Uterus (tissue), 4 donors: ENCODE data around the gene AGFG2. TPM values are rescaled to one million over a fixed set of nuclear protein-coding genes. Genes with fewer than 3 reads are reported as not detected.

ENCODE experiments used
- DNase-seq, 2 donors: peaks; one replicate each; pipeline ENCODE4 v3.0.0-alpha.2; 2019 to 2020
- H3K27ac ChIP-seq, 2 donors: fragments of 200-600 bp; sonication (generic); 1 replicate in 1 of 2; 2 replicates in 1 of 2; pipeline ENCODE4 v1.5.1; 2016 to 2018
- H3K27me3 ChIP-seq, 2 donors: fragments of 200-600 bp; sonication (generic); one replicate each; pipeline ENCODE4 v1.5.1; 2018 to 2019; ENCODE audit warnings: control low read depth in 1 of 2
- H3K36me3 ChIP-seq, 2 donors: fragments of 200-600 bp; sonication (generic); one replicate each; pipeline ENCODE4 v1.5.1; 2019; ENCODE audit warnings: control low read depth in 1 of 2
- H3K4me1 ChIP-seq, 2 donors: fragments of 200-600 bp; sonication (generic); one replicate each; pipeline ENCODE4 v1.5.1; 2018 to 2019; ENCODE audit warnings: control low read depth in 1 of 2
- H3K4me3 ChIP-seq, 2 donors: fragments of 200-600 bp; sonication (generic); 1 replicate in 1 of 2; 2 replicates in 1 of 2; pipeline ENCODE4 v1.5.1; 2018 to 2019; ENCODE audit warnings: mild to moderate bottlenecking in 1 of 2
- H3K9me3 ChIP-seq, 2 donors: fragments of 200-600 bp; sonication (generic); one replicate each; pipeline ENCODE4 v1.5.1; 2019; ENCODE audit warnings: control low read depth in 1 of 2
- CTCF ChIP-seq, 4 experiments: fragments of 200-600 bp in 2 of 4; fragments of 450-650 bp in 2 of 4; sonication (generic) in 2 of 4; IDR thresholded peaks; one replicate each; pipeline ENCODE4 v1.5.1; 2016 to 2019; ENCODE audit warnings: antibody characterized with exemption in 4 of 4, mild to moderate bottlenecking in 2 of 4, moderate library complexity in 1 of 4
- POLR2A ChIP-seq, 2 donors: fragments of 450-650 bp; IDR thresholded peaks; one replicate each; pipeline ENCODE4 v1.6.1; 2016; ENCODE audit warnings: antibody characterized with exemption in 2 of 2, mild to moderate bottlenecking in 1 of 2, moderate library complexity in 1 of 2
- intact Hi-C: fragments of 100-400 bp; cut with DNase I; formaldehyde crosslinking; loops from one replicate; pipeline ENCODE4 v1.15.1; 2023; ENCODE audit warnings: low total_unique reads
- total RNA-seq, 4 donors: library from RNA; depleted of rRNA in 3 of 4; stranded (reverse); fragments of >200 nt in 3 of 4; gene quantifications; one replicate each; pipeline versions ENCODE4 v1.1.0 to v1.2.4, GENCODE V29; 2014 to 2023
- donor health status: DM: yes; HTN: yes; CAD: no.

Gene AGFG2
- total RNA-seq, 4 donors from 2014 or later: 6.8 to 64.4 (median 20.4) TPM

GRCh38 chr7:100543586-100543985 is 4.6 kb downstream of the AGFG2 start:
- Histone ChIP-seq H3K27ac (peak overlapping the region; percentile 90 to 98), H3K9me3 (no peaks in the 10 kb centered on the region), H3K4me1 (peaks cover 28 to 30% of the 10 kb centered on the region in 2 donors), H3K36me3 (no peaks in the 10 kb centered on the region), H3K4me3 (no peak overlapping the region), H3K27me3 (no peaks in the 10 kb centered on the region)
- TF ChIP-seq POLR2A (IDR thresholded peaks at IDR 0.05) (no peak), CTCF (IDR thresholded peaks at IDR 0.05) (no peak)
- intact Hi-C loops: no loop called here
- no peak for DNase-seq

- intact Hi-C loops: no loop called here
- Histone ChIP-seq H3K27ac (peak overlapping the region; percentile 90 to 98), H3K27me3 (no peaks in the 10 kb centered on the region), H3K4me1 (peaks cover 30% of the 10 kb centered on the region in 2 donors), H3K4me3 (no peak overlapping the region), H3K9me3 (no peaks in the 10 kb centered on the region), H3K36me3 (no peaks in the 10 kb centered on the region)
- no peak for DNase-seq
- TF ChIP-seq CTCF (IDR thresholded peaks at IDR 0.05) (no peak), POLR2A (IDR thresholded peaks at IDR 0.05) (no peak)
Measured at GRCh38 chr7:100544386-100544785, 5.4 kb downstream of the AGFG2 start.

- H3K4me3 ChIP-seq: no peak overlapping the region
- TF ChIP-seq CTCF (IDR thresholded peaks at IDR 0.05) (no peak), POLR2A (IDR thresholded peaks at IDR 0.05) (peak in 1 of 2 donors; percentile 69)
- no peaks in the 10 kb centered on the region for H3K27me3 ChIP-seq
- H3K36me3 ChIP-seq: no peaks in the 10 kb centered on the region
- H3K9me3 ChIP-seq: no peaks in the 10 kb centered on the region
- peak overlapping the region; percentile 90 to 98 for H3K27ac ChIP-seq
- peaks cover 30% of the 10 kb centered on the region in 2 donors for H3K4me1 ChIP-seq
- peak in 1 of 2 donors; percentile 58 for DNase-seq
- intact Hi-C loops: no loop called here
Measured at GRCh38 chr7:100544967-100545359, 6.0 kb downstream of the AGFG2 start.

GRCh38 chr7:100545360-100546128 is 6.5 kb downstream of the AGFG2 start:
- intact Hi-C loops: no loop called here
- no peaks in the 10 kb centered on the region for H3K36me3 ChIP-seq
- H3K27me3 ChIP-seq: no peaks in the 10 kb centered on the region
- H3K4me3 ChIP-seq: peak overlapping the region in 1 of 2 donors; percentile 3
- H3K9me3 ChIP-seq: no peaks in the 10 kb centered on the region
- peak; percentile 73 to 91 for DNase-seq
- TF ChIP-seq POLR2A (IDR thresholded peaks at IDR 0.05) (no peak), CTCF (IDR thresholded peaks at IDR 0.05) (peak in 2 of 4 experiments; percentile 16 to 24)
- peaks cover 30% of the 10 kb centered on the region in 2 donors for H3K4me1 ChIP-seq
- peak overlapping the region; percentile 90 to 98 for H3K27ac ChIP-seq

- no peaks in the 10 kb centered on the region for H3K27me3 ChIP-seq
- H3K9me3 ChIP-seq: no peaks in the 10 kb centered on the region
- intact Hi-C loops: no loop called here
- TF ChIP-seq CTCF (IDR thresholded peaks at IDR 0.05) (no peak), POLR2A (IDR thresholded peaks at IDR 0.05) (no peak)
- peaks cover 30% of the 10 kb centered on the region in 2 donors for H3K4me1 ChIP-seq
- H3K4me3 ChIP-seq: no peak overlapping the region
- no peaks in the 10 kb centered on the region for H3K36me3 ChIP-seq
- no peak for DNase-seq
- H3K27ac ChIP-seq: peak overlapping the region; percentile 90 to 98
Measured at GRCh38 chr7:100546129-100546925, 7.3 kb downstream of the AGFG2 start.
